Trophoblast cell (in vitro differentiated cells and primary cell): ENCODE measurements around the gene ABAT.
A peak's percentile ranks its signal among the peaks of the same experiment; 100 is the strongest.

Experiments used
- DNase-seq, 2 donors: peaks; one replicate each; pipeline ENCODE4 v3.0.0-alpha.2; 2016
- H2AFZ ChIP-seq: 2 replicates; pipeline ENCODE4 v1.6.1; 2013; ENCODE audit warnings: low read length, moderate library complexity, mild to moderate bottlenecking; ENCODE audit not compliant: insufficient read depth, poor library complexity
- H2AK5ac ChIP-seq: 2 replicates; pipeline ENCODE4 v1.6.1; 2013; ENCODE audit warnings: mild to moderate bottlenecking, low read length
- H2BK120ac ChIP-seq: 2 replicates; pipeline ENCODE4 v1.6.1; 2013; ENCODE audit warnings: low read length, mild to moderate bottlenecking, moderate library complexity; ENCODE audit not compliant: insufficient read depth, poor library complexity
- H2BK12ac ChIP-seq: 2 replicates; pipeline ENCODE4 v1.6.1; 2013; ENCODE audit warnings: mild to moderate bottlenecking, low read length, moderate library complexity
- H2BK5ac ChIP-seq: 2 replicates; pipeline ENCODE4 v1.6.1; 2013; ENCODE audit warnings: low read length, low read depth, moderate library complexity, mild to moderate bottlenecking; ENCODE audit not compliant: poor library complexity
- H3K14ac ChIP-seq: 2 replicates; pipeline ENCODE4 v1.6.1; 2013; ENCODE audit warnings: mild to moderate bottlenecking, low read length
- H3K18ac ChIP-seq: 2 replicates; pipeline ENCODE4 v1.6.1; 2013; ENCODE audit warnings: mild to moderate bottlenecking, low read length
- H3K23ac ChIP-seq: 2 replicates; pipeline ENCODE4 v1.6.1; 2013; ENCODE audit warnings: low read length
- H3K27ac ChIP-seq: 2 replicates; pipeline ENCODE4 v1.5.1; 2013; ENCODE audit warnings: low read depth, mild to moderate bottlenecking, inconsistent platforms, low read length, moderate library complexity
- H3K27me3 ChIP-seq: 2 replicates; pipeline ENCODE4 v1.6.1; 2013; ENCODE audit warnings: inconsistent platforms, mild to moderate bottlenecking, low read length, moderate library complexity; ENCODE audit not compliant: insufficient read depth
- H3K36me3 ChIP-seq, 2 experiments: 1 replicate in 1 of 2; 2 replicates in 1 of 2; pipeline ENCODE4 v1.6.1; 2013; ENCODE audit warnings: low read length in 2 of 2, mild to moderate bottlenecking in 2 of 2, moderate library complexity in 1 of 2; ENCODE audit not compliant: insufficient read depth in 2 of 2, control insufficient read depth in 1 of 2
- H3K4ac ChIP-seq: 2 replicates; pipeline ENCODE4 v1.6.1; 2013; ENCODE audit warnings: low read depth, mild to moderate bottlenecking, low read length, moderate library complexity
- H3K4me1 ChIP-seq, 2 experiments: 1 replicate in 1 of 2; 2 replicates in 1 of 2; pipeline ENCODE4 v1.6.1; 2013; ENCODE audit warnings: low read length in 2 of 2, mild to moderate bottlenecking in 2 of 2, moderate library complexity in 1 of 2; ENCODE audit not compliant: insufficient read depth in 2 of 2, control insufficient read depth in 1 of 2
- H3K4me2 ChIP-seq: 2 replicates; pipeline ENCODE4 v1.6.1; 2013; ENCODE audit warnings: inconsistent platforms, mild to moderate bottlenecking, low read length, moderate library complexity
- H3K4me3 ChIP-seq: 2 replicates; pipeline ENCODE4 v1.5.1; 2013; ENCODE audit warnings: mild to moderate bottlenecking, low read depth, low read length, inconsistent platforms
- H3K79me1 ChIP-seq: one replicate; pipeline ENCODE4 v1.6.1; 2013; ENCODE audit warnings: low read length
- H3K79me2 ChIP-seq: 2 replicates; pipeline ENCODE4 v1.6.1; 2013; ENCODE audit warnings: low read length, mild to moderate bottlenecking; ENCODE audit not compliant: control insufficient read depth, insufficient read depth, poor library complexity
- H3K9ac ChIP-seq: 2 replicates; pipeline ENCODE4 v1.6.1; 2013; ENCODE audit warnings: mild to moderate bottlenecking, low read length
- H3K9me3 ChIP-seq: 2 replicates; pipeline ENCODE4 v1.6.1; 2013; ENCODE audit warnings: low read depth, mild to moderate bottlenecking, control low read depth, inconsistent platforms, low read length; ENCODE audit not compliant: insufficient read depth
- H4K12ac ChIP-seq: 2 replicates; pipeline ENCODE4 v1.6.1; 2013; ENCODE audit warnings: low read depth, mild to moderate bottlenecking, low read length, moderate library complexity
- H4K8ac ChIP-seq: 2 replicates; pipeline ENCODE4 v1.6.1; 2013; ENCODE audit warnings: low read depth, mild to moderate bottlenecking, low read length, moderate library complexity
- H4K91ac ChIP-seq: one replicate; pipeline ENCODE4 v1.6.1; 2013; ENCODE audit warnings: low read depth, mild to moderate bottlenecking, low read length, moderate library complexity
- WGBS: extraction: QIAGEN DNeasy Blood & Tissue Kit; methylation state at CpG from one replicate; pipeline ENCODE4 v1.1.7; 2013; ENCODE audit warnings: missing lambda C conversion rate; ENCODE audit not compliant: insufficient read length, insufficient coverage; ENCODE audit errors: extremely low coverage; 5-methylcytosine and 5-hydroxymethylcytosine counted together

Gene ABAT

DNA sequence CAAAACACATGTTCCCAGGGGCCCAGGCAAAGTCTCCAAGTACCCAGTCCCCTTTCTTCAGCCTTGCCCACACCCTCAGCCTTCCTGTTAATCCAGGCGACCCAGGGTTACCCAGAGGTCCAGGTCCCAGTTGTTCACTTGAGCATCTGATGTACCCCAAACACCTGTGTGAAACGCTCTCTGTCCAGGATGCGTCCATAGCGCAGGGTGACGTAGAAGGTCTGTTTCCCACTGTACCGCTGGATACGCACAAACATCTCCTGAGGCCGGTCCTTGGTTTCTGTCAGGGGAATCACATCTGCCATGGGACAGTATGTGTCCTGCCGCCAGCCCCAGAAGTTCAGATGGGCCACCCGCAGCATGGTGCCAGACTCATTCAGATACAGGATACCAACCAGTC is 121.4 kb downstream of the ABAT start:
- no peaks in the 10 kb centered on the region for H3K27me3 ChIP-seq
- no peak overlapping the region for H4K91ac ChIP-seq
- no peak overlapping the region for H2BK12ac ChIP-seq
- no peaks in the 10 kb centered on the region for H3K9me3 ChIP-seq
- H3K79me1 ChIP-seq = peaks cover 5% of the 10 kb centered on the region
- H3K4me3 ChIP-seq = no peak overlapping the region
- peaks cover 2 to 5% of the 10 kb centered on the region in 2 experiments for H3K36me3 ChIP-seq
- H4K8ac ChIP-seq = no peak overlapping the region
- no peak overlapping the region for H3K4ac ChIP-seq
- no peak overlapping the region for H3K4me2 ChIP-seq
- H2AK5ac ChIP-seq = no peak overlapping the region
- no peak overlapping the region for H2BK120ac ChIP-seq
- H3K4me1 ChIP-seq = peaks cover 0 to 7% of the 10 kb centered on the region in 2 experiments
- WGBS = no CpG with 5 or more reads among the region's 10 CpGs
- DNase-seq = no peak
- no peak overlapping the region for H2BK5ac ChIP-seq
- H3K79me2 ChIP-seq = peaks cover 20% of the 10 kb centered on the region
- no peak overlapping the region for H3K18ac ChIP-seq
- H4K12ac ChIP-seq = no peak overlapping the region
- no peak overlapping the region for H3K27ac ChIP-seq
- H3K14ac ChIP-seq = no peak overlapping the region
- H3K23ac ChIP-seq = no peak overlapping the region
- no peak overlapping the region for H3K9ac ChIP-seq
- no peak overlapping the region for H2AFZ ChIP-seq

GRCh38 chr16:8796469-8797363 is 122.3 kb downstream of the ABAT start:
- no peak overlapping the region for H4K91ac ChIP-seq
- WGBS = no CpG with 5 or more reads among the region's 14 CpGs

GRCh38 chr16:8797364-8798173 is 123.2 kb downstream of the ABAT start, which contains the start of the genes PMM2 and TMEM186:
TSS of gene PMM2 (plus strand) at chr16:8797839. CDS start at chr16:8797883, 44 bp downstream.
TSS of gene TMEM186 (minus strand) at chr16:8797639. CDS start at chr16:8797614, 25 bp downstream.
- peak within 1 kb of the TSS; percentile 83 for H4K12ac ChIP-seq
- H3K9ac ChIP-seq = peak within 1 kb of the TSS; percentile 96
- H2BK120ac ChIP-seq = peak within 1 kb of the TSS; percentile 69
- no peaks in the 10 kb centered on the region for H3K9me3 ChIP-seq
- H3K4me1 ChIP-seq = peaks cover 0 to 7% of the 10 kb centered on the region in 2 experiments
- peak within 1 kb of the TSS; percentile 94 for H4K8ac ChIP-seq
- peak within 1 kb of the TSS; percentile 92 for H3K18ac ChIP-seq
- H3K27me3 ChIP-seq = no peaks in the 10 kb centered on the region
- H3K79me1 ChIP-seq = peaks cover 5% of the 10 kb centered on the region
- H3K23ac ChIP-seq = no peak within 1 kb of the TSS
- H3K4ac ChIP-seq = peak within 1 kb of the TSS; percentile 98
- peaks cover 7 to 14% of the 10 kb centered on the region in 2 experiments for H3K36me3 ChIP-seq
- H2AFZ ChIP-seq = peak within 1 kb of the TSS; percentile 64
- H3K4me2 ChIP-seq = peak within 1 kb of the TSS; percentile 91
- H3K4me3 ChIP-seq = peak within 1 kb of the TSS; percentile 100
- peak; percentile 96 to 97 for DNase-seq
- peak within 1 kb of the TSS; percentile 73 for H2BK5ac ChIP-seq
- H2AK5ac ChIP-seq = peak within 1 kb of the TSS; percentile 92
- peak within 1 kb of the TSS; percentile 20 for H3K27ac ChIP-seq
- peak within 1 kb of the TSS; percentile 94 for H3K14ac ChIP-seq
- no CpG with 5 or more reads among the region's 61 CpGs for WGBS
- peak within 1 kb of the TSS; percentile 90 for H4K91ac ChIP-seq
- H3K79me2 ChIP-seq = peaks cover 20% of the 10 kb centered on the region
- H2BK12ac ChIP-seq = no peak within 1 kb of the TSS

More at GRCh38 chr16:8796469-8797363, 122.3 kb downstream of the ABAT start:
- H3K9ac ChIP-seq = peak overlapping the region; percentile 71
- no peaks in the 10 kb centered on the region for H3K9me3 ChIP-seq
- H4K12ac ChIP-seq = peak overlapping the region; percentile 32
- no peak overlapping the region for H2BK5ac ChIP-seq
- peak overlapping the region; percentile 73 for H4K8ac ChIP-seq
- H3K4me2 ChIP-seq = peak overlapping the region; percentile 87
- no peaks in the 10 kb centered on the region for H3K27me3 ChIP-seq
- no peak overlapping the region for H3K27ac ChIP-seq
- peaks cover 0 to 7% of the 10 kb centered on the region in 2 experiments for H3K4me1 ChIP-seq
- peak overlapping the region; percentile 100 for H3K4me3 ChIP-seq
- peak overlapping the region; percentile 73 for H2AK5ac ChIP-seq
- no peak overlapping the region for H3K23ac ChIP-seq
- H3K4ac ChIP-seq = peak overlapping the region; percentile 43
- no peak overlapping the region for H2BK12ac ChIP-seq
- H2AFZ ChIP-seq = peak overlapping the region; percentile 61
- no peak overlapping the region for H2BK120ac ChIP-seq
- no peak for DNase-seq
- peaks cover 5% of the 10 kb centered on the region for H3K79me1 ChIP-seq
- H3K79me2 ChIP-seq = peaks cover 20% of the 10 kb centered on the region
- peaks cover 2 to 6% of the 10 kb centered on the region in 2 experiments for H3K36me3 ChIP-seq
- peak overlapping the region; percentile 26 for H3K14ac ChIP-seq
- H3K18ac ChIP-seq = peak overlapping the region; percentile 23

- no peaks in the 10 kb centered on the region for H3K9me3 ChIP-seq
- peak overlapping the region; percentile 100 for H3K4me3 ChIP-seq
- peak overlapping the region; percentile 69 for H2BK120ac ChIP-seq
- H4K12ac ChIP-seq = peak overlapping the region; percentile 83
- WGBS = no CpG with 5 or more reads among the region's 6 CpGs
- peak overlapping the region; percentile 94 for H4K8ac ChIP-seq
- peak overlapping the region; percentile 92 for H3K18ac ChIP-seq
- peaks cover 20% of the 10 kb centered on the region for H3K79me2 ChIP-seq
- H3K9ac ChIP-seq = peak overlapping the region; percentile 96
- peaks cover 10 to 18% of the 10 kb centered on the region in 2 experiments for H3K36me3 ChIP-seq
- peak overlapping the region; percentile 94 for H3K14ac ChIP-seq
- H3K4me2 ChIP-seq = peak overlapping the region; percentile 91
- no peak overlapping the region for H3K23ac ChIP-seq
- H2AFZ ChIP-seq = peak overlapping the region; percentile 64
- peak overlapping the region; percentile 73 for H2BK5ac ChIP-seq
- peak overlapping the region; percentile 90 for H4K91ac ChIP-seq
- peaks cover 0 to 7% of the 10 kb centered on the region in 2 experiments for H3K4me1 ChIP-seq
- peak overlapping the region; percentile 92 for H2AK5ac ChIP-seq
- H3K27me3 ChIP-seq = no peaks in the 10 kb centered on the region
- DNase-seq = peak in 1 of 2 donors; percentile 51
- H2BK12ac ChIP-seq = no peak overlapping the region
- H3K27ac ChIP-seq = no peak overlapping the region
- peaks cover 5% of the 10 kb centered on the region for H3K79me1 ChIP-seq
- peak overlapping the region; percentile 98 for H3K4ac ChIP-seq
These were observed 123.7 kb downstream of the ABAT start for GRCh38 chr16:8798174-8798527.
